ENCODE data around the gene IFIH1. TPM values are rescaled to one million over a fixed set of nuclear protein-coding genes. Genes with fewer than 3 reads are reported as not detected.

The IFIH1 gene
- total RNA-seq, 8 experiments from 2014 or later, result 0.18 to 35.4 (median 5.5) TPM

- in situ Hi-C loops (cut with MboI; ENCODE audit: low pct_unique_long_range_greater_than_20kb in 2 of 9, low sequenced_read_pairs in 9 of 9, unreplicated experiment in 9 of 9), result no loop called here
Observed at GRCh38 chr2:162244541-162245031, 73.9 kb downstream of the IFIH1 start.

GRCh38 chr2:162243715-162244114 lies 74.8 kb downstream of the IFIH1 start:
- no peak overlapping the region for H3K27ac ChIP-seq
- H3K4me3 ChIP-seq, result no peak overlapping the region
- ATAC-seq (replicated peaks in 6 of 8), result no peak
- in situ Hi-C loops (cut with MboI; ENCODE audit: low pct_unique_long_range_greater_than_20kb in 2 of 9, low sequenced_read_pairs in 9 of 9, unreplicated experiment in 9 of 9), result no loop called here
- no peaks in the 10 kb centered on the region for H3K4me1 ChIP-seq (replicated peaks in 1 of 2)
- WGBS, 10 experiments, result 0 to 100% (median 36%) methylated on average over 1 of the region's 1 CpG; no CpG with 5 or more reads in 1 of the 10 experiments

More at GRCh38 chr2:162244541-162245031, 73.9 kb downstream of the IFIH1 start:
- no peaks in the 10 kb centered on the region for H3K4me1 ChIP-seq (replicated peaks in 1 of 2)
- WGBS, 10 experiments, result 13 to 100% (median 100%) methylated on average over 1 to 2 of the region's 2 CpGs; no CpG with 5 or more reads in 1 of the 10 experiments
- no peak overlapping the region for H3K4me3 ChIP-seq
- H3K27ac ChIP-seq, result no peak overlapping the region
- ATAC-seq (replicated peaks in 6 of 8), result peak in 3 of 8 experiments; percentile 89 to 92 (median 91)

DNA sequence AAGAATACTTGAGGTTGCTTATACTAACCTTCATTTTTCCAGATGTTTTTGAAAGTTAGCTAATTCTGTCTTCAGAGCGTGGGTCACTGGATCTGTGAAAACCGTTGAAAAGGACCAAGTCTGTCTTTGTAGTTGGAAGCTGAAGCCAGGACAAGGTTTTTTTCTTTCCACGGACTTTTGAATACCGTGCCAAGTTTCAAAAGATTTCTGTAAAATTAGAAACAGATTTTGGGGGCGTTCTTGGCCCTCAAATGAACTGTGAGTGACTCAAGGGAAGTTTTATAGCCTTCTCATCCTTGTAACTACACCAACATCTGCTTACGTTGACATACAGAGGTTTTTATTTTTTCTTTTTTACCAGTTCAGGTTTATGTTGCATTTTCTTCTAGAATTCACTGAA lies 75.2 kb downstream of the IFIH1 start, which contains the start of gene FAP:
TSS of gene FAP (minus strand) at position 152 of the 400 bp plus-strand sequence. CDS start at position 34, 118 bp downstream.
- Histone ChIP-seq H3K4me1 (replicated peaks in 1 of 2) (no peaks in the 10 kb centered on the region), H3K27ac (no peak within 1 kb of the TSS), H3K4me3 (no peak within 1 kb of the TSS)
- in situ Hi-C loops (cut with MboI; ENCODE audit: low pct_unique_long_range_greater_than_20kb in 2 of 9, low sequenced_read_pairs in 9 of 9, unreplicated experiment in 9 of 9), result no loop called here
- WGBS, 10 experiments, result 0 to 49% (median 20%) methylated on average over 2 to 6 of the region's 6 CpGs
- ATAC-seq (replicated peaks in 6 of 8), result peak in 3 of 8 experiments; percentile 32 to 49 (median 35)

DNA sequence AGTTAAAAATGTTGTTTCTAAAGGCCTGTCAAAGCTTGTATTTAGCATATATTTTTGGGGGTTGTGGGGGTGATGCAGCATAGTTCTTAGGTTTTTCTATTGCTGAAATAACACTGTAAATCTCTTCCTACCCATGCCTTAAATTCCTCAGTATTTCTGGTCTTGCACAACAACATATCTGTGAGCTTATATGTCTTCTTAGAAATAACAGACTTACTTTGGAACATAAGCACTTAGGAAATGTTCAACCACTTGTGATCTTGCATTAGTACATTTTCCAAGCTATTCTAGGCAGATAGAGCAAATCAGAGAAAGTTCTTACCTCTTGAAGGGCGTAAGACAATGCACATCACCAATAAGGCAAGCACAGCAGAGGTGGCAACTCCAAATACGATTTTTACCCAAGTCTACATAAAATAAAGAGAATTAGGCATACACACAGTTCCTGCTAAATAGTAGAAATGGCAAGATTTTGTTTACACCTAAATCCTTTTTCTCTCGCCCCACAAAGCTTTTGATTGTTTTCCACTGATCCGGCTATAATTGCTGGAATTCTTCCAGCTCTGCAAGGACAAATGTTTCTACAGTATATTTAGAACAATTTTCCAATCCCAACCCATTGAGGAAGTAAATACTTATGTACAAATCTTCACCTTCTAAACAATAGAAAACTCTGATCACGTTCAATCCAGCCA lies 75.8 kb downstream of the IFIH1 start:
- in situ Hi-C loops (cut with MboI; ENCODE audit: low pct_unique_long_range_greater_than_20kb in 2 of 9, low sequenced_read_pairs in 9 of 9, unreplicated experiment in 9 of 9), result no loop called here
- Histone ChIP-seq H3K4me1 (replicated peaks in 1 of 2) (no peaks in the 10 kb centered on the region), H3K4me3 (no peak overlapping the region), H3K27ac (no peak overlapping the region)
- no peak for ATAC-seq (replicated peaks in 6 of 8)
- WGBS, 10 experiments, result 6 to 88% (median 24%) methylated on average over 1 to 5 of the region's 5 CpGs

DNA sequence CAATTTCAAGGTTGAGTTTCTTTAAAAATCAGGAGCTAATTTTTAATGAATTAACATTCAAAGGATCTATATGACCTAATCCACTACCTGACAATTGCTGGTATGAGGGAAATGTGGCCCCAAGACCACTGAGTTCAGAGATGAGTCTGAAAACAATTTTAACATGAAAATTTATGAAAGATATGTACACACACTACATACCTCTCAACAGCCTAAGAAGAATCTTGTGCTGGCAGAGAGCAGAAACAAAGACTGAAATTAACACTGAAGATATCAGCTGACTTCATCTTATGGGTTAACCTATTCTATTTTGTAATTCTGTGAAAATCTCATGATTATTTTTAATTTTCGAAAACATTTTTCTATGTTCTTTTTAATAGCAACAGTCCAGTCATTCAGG lies 76.9 kb downstream of the IFIH1 start:
- no peak overlapping the region for H3K4me3 ChIP-seq

DNA sequence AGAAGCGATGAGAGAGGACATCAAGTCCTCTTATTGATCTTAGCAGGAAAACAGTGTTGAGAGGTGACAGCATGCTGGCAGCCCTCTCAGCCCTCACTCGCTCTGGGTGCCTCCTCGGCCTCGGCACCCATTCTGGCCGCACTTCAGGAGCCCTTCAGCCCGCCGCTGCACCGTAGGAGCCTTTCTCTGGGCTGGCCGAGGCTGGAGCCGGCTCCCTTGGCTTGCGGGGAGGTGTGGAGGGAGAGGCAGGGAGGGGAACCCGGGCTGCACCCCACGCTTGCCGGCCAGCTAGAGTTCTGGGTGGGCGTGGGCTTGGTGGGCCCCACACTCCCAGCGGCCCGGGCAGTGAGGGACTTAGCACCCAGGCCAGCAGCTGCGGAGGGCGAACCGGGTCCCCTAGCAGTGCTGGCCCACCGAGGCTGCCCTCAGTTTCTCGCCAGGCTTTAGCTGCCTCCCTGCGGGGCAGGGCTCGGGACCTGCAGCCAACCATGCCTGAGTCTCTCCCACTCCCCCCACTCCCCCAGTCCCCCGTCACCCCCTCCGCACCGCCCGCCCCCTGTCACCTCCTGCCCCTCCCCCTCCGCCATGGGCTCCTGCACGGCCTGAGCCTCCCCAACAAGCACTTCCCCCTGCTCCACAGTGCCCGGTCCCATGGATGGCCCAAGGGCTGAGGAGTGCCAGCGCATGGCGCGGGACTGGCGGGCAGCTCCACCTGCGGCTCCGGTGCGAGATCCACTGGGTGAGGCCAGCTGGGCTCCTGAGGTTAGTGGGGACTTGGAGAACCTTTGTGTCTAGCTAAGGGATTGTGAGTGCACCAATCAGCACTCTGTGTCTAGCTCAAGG lies 83.6 kb downstream of the IFIH1 start:
- 90 to 100% (median 100%) methylated on average over 1 to 9 of the region's 38 CpGs; no CpG with 5 or more reads in 3 of the 10 experiments for WGBS, 10 experiments
- peak in 2 of 8 experiments; percentile 8 to 23 for ATAC-seq (replicated peaks in 6 of 8)
- Histone ChIP-seq H3K4me1 (replicated peaks in 1 of 2) (no peaks in the 10 kb centered on the region), H3K4me3 (no peak overlapping the region), H3K27ac (no peak overlapping the region)
- in situ Hi-C loops (cut with MboI; ENCODE audit: low pct_unique_long_range_greater_than_20kb in 2 of 9, low sequenced_read_pairs in 9 of 9, unreplicated experiment in 9 of 9), result no loop called here

More for the DNA sequence above, 76.9 kb downstream of the IFIH1 start:
- Histone ChIP-seq H3K4me1 (replicated peaks in 1 of 2) (no peaks in the 10 kb centered on the region), H3K27ac (no peak overlapping the region)
- 8 to 83% (median 63%) methylated on average over 1 of the region's 1 CpG; no CpG with 5 or more reads in 1 of the 10 experiments for WGBS, 10 experiments
- ATAC-seq (replicated peaks in 6 of 8), result no peak
- in situ Hi-C loops (cut with MboI; ENCODE audit: low pct_unique_long_range_greater_than_20kb in 2 of 9, low sequenced_read_pairs in 9 of 9, unreplicated experiment in 9 of 9), result no loop called here

DNA sequence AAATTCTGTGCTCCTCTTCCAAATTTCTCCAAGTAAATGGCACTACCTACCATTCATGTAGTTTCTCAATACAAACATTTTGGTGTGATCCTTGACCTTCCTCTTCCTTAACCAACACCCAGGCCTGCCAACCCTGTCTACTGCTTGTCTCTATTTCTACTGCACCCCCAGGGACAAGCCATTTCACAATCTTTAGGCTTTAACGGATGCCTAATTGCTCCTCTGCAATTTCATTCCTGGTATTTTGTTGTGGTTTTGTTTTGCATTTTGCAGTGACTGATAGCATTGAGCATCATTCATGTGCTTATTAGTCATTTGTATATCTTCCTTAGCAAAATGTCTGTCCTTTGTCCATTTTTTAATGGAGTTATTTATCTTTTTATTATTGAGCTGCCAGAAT lies 85.3 kb downstream of the IFIH1 start:
- Histone ChIP-seq H3K27ac (no peak overlapping the region), H3K4me1 (replicated peaks in 1 of 2) (no peaks in the 10 kb centered on the region), H3K4me3 (no peak overlapping the region)
- in situ Hi-C loops (cut with MboI; ENCODE audit: low pct_unique_long_range_greater_than_20kb in 2 of 9, low sequenced_read_pairs in 9 of 9, unreplicated experiment in 9 of 9), result no loop called here
- ATAC-seq (replicated peaks in 6 of 8), result peak in 2 of 8 experiments; percentile 78 to 85
- 0 to 92% (median 60%) methylated on average over 1 of the region's 1 CpG; no CpG with 5 or more reads in 1 of the 10 experiments for WGBS, 10 experiments

DNA sequence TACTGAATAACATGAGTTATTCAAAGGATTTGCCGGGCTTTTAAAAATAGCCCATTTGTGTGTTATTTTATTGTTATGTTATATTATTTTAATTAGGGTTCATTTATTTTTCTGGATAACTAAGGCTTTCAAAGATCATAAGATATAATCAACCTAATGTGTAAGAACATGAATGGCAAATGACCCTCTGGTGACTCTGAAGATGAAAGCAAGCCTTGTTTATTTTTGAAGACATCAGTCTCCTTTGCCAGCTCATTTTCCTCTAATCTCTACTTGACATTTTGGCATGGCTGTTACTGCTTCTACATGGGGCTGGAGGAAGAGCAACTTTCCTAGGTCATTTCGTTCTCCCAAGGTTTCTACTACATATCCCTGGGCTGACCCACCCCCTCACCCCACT lies 85.8 kb downstream of the IFIH1 start:
- in situ Hi-C loops (cut with MboI; ENCODE audit: low pct_unique_long_range_greater_than_20kb in 2 of 9, low sequenced_read_pairs in 9 of 9, unreplicated experiment in 9 of 9), result no loop called here
- no peak overlapping the region for H3K27ac ChIP-seq
- 44 to 100% (median 91%) methylated on average over 1 to 2 of the region's 2 CpGs; no CpG with 5 or more reads in 2 of the 10 experiments for WGBS, 10 experiments
- no peak for ATAC-seq (replicated peaks in 6 of 8)
- H3K4me1 ChIP-seq (replicated peaks in 1 of 2), result no peaks in the 10 kb centered on the region
- H3K4me3 ChIP-seq, result no peak overlapping the region

- no peak overlapping the region for H3K27ac ChIP-seq
- H3K4me3 ChIP-seq, result no peak overlapping the region
- in situ Hi-C loops (cut with MboI; ENCODE audit: low pct_unique_long_range_greater_than_20kb in 2 of 9, low sequenced_read_pairs in 9 of 9, unreplicated experiment in 9 of 9), result no loop called here
- no peak for ATAC-seq (replicated peaks in 6 of 8)
- no peaks in the 10 kb centered on the region for H3K4me1 ChIP-seq (replicated peaks in 1 of 2)
- 65 to 100% (median 90%) methylated on average over 1 to 2 of the region's 2 CpGs; no CpG with 5 or more reads in 3 of the 10 experiments for WGBS, 10 experiments
Observed at GRCh38 chr2:162232027-162232426, 86.5 kb downstream of the IFIH1 start.

DNA sequence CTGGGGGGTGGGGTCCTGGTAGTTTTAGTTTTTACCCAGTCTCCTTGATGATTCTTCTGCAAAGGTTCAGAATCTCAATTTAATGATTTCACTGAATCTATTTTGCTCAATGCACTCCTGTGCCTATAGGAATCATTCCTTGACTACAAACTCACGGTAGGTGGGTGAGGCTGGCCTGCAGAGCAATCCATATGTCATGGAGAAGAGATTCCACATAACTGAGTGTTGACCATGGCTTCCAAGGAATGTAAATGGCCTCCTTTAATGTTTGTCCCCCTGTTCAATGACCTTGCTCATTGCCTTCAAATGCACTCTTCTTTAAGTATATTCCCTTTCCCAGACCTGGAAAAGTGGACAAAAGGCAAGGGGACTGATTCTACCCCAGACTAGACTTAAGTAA lies 87.7 kb downstream of the IFIH1 start:
- no peaks in the 10 kb centered on the region for H3K4me1 ChIP-seq (replicated peaks in 1 of 2)
- H3K27ac ChIP-seq, result no peak overlapping the region
- H3K4me3 ChIP-seq, result no peak overlapping the region
- 67 to 100% (median 89%) methylated on average over 1 of the region's 1 CpG; no CpG with 5 or more reads in 3 of the 10 experiments for WGBS, 10 experiments
- in situ Hi-C loops (cut with MboI; ENCODE audit: low pct_unique_long_range_greater_than_20kb in 2 of 9, low sequenced_read_pairs in 9 of 9, unreplicated experiment in 9 of 9), result no loop called here
- no peak for ATAC-seq (replicated peaks in 6 of 8)

DNA sequence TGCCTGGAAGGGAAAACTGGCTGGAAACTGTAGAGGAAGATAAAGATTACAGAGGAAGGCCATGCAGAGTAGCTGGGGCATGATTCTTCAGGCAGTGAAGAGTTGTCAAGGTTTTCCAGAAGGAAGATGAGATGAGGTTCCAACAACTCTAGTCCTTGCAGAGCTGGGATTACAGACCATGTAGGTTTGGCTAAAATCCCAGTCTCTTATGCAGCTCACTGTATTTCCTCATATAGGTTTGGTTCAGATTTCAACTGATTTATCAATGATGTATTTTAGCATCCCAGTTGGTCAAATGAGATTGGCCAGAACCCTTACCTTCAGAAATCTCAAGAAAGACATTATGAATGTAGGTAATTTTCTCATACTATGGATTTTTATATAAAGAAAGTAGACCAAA lies 91.6 kb downstream of the IFIH1 start:
- in situ Hi-C loops (cut with MboI; ENCODE audit: low pct_unique_long_range_greater_than_20kb in 2 of 9, low sequenced_read_pairs in 9 of 9, unreplicated experiment in 9 of 9), result loop anchor here in 1 of 9 experiments (10.0 kb wide), 1 partner anchor 68 kb away; no protein-coding TSS in a partner anchor
- no peak overlapping the region for H3K27ac ChIP-seq
- H3K4me3 ChIP-seq, result no peak overlapping the region
- H3K4me1 ChIP-seq (replicated peaks in 1 of 2), result no peaks in the 10 kb centered on the region
- no peak for ATAC-seq (replicated peaks in 6 of 8)

DNA sequence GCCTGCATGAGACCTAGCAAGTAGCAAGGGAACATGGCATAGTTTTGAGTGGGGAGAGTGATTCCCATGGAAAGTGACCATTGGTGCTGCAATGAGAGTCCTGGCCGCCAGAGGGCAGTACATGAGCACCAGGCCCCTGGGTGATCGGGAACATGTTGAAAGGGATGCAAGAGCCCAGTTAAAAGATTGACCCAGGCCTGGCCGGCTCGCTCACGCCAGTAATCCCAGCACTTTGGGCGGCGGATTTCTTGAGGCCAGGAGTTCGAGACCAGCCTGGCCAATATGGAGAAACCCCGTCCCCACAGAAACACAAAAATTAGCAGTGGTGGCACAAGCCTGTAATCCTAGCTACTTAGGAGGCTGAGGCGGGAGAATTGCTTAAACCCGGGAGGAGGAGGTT lies 97.4 kb downstream of the IFIH1 start:
- ATAC-seq (replicated peaks in 6 of 8), result peak in 4 of 8 experiments; percentile 14 to 60 (median 55)
- WGBS, 10 experiments, result 52 to 100% (median 73%) methylated on average over 1 to 6 of the region's 11 CpGs; no CpG with 5 or more reads in 4 of the 10 experiments
- H3K4me1 ChIP-seq (replicated peaks in 1 of 2), result no peaks in the 10 kb centered on the region
- H3K4me3 ChIP-seq, result no peak overlapping the region
- in situ Hi-C loops (cut with MboI; ENCODE audit: low pct_unique_long_range_greater_than_20kb in 2 of 9, low sequenced_read_pairs in 9 of 9, unreplicated experiment in 9 of 9), result loop anchor here in 1 of 9 experiments (10.0 kb wide), 1 partner anchor 74 kb away; no protein-coding TSS in a partner anchor
- H3K27ac ChIP-seq, result no peak overlapping the region

DNA sequence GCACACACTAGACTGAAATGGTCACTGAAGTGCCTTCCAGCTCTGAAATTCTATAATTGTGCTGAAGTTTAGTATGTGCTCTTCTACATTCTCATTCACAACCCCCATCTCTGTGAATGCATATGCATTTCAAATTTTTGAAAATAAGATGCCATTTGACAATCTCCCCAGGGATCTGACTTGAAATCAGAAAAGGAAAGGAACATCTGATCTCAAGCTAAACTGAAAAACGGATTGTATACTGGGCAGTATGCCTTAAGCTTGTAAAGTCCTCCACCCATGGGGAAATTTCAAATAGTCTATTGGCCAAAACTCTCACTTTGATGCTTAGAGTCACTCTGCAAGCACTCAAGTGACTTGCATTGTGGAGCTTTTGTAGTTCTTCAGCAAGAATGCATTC lies 98.1 kb downstream of the IFIH1 start:
- Histone ChIP-seq H3K4me3 (no peak overlapping the region), H3K4me1 (replicated peaks in 1 of 2) (no peaks in the 10 kb centered on the region), H3K27ac (no peak overlapping the region)
- WGBS, 10 experiments, result 0 to 100% (median 70%) methylated on average over 1 of the region's 1 CpG; no CpG with 5 or more reads in 3 of the 10 experiments
- in situ Hi-C loops (cut with MboI; ENCODE audit: low pct_unique_long_range_greater_than_20kb in 2 of 9, low sequenced_read_pairs in 9 of 9, unreplicated experiment in 9 of 9), result loop anchor here in 1 of 9 experiments (10.0 kb wide), 1 partner anchor 74 kb away; no protein-coding TSS in a partner anchor
- ATAC-seq (replicated peaks in 6 of 8), result peak in 3 of 8 experiments; percentile 65 to 80 (median 73)
